ENCODE data around the gene NOS1.

The NOS1 gene

DNA sequence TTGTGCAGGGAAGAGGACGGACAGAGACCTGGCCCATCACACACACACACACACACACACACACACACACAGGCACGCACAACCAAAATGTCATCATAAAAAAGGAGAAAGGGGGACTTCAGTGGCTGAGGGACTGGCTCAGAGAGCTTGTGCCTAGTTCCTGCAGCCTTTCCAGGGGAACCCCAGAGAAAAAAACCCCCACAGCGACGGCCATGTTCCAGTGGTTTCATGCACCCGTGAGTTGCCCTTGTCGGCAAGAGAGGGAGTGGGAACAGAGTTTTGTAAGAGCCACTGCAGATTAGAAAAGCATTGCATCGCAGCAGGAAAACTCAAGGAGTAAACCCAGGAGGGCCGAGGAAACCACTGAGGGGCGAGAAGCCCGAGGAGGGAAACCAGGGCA, 146.6 kb downstream of the NOS1 start:
- no peak overlapping the region for H3K4me3 ChIP-seq (ENCODE audit: low read depth, low read length)
- TF ChIP-seq, protein P1, sequence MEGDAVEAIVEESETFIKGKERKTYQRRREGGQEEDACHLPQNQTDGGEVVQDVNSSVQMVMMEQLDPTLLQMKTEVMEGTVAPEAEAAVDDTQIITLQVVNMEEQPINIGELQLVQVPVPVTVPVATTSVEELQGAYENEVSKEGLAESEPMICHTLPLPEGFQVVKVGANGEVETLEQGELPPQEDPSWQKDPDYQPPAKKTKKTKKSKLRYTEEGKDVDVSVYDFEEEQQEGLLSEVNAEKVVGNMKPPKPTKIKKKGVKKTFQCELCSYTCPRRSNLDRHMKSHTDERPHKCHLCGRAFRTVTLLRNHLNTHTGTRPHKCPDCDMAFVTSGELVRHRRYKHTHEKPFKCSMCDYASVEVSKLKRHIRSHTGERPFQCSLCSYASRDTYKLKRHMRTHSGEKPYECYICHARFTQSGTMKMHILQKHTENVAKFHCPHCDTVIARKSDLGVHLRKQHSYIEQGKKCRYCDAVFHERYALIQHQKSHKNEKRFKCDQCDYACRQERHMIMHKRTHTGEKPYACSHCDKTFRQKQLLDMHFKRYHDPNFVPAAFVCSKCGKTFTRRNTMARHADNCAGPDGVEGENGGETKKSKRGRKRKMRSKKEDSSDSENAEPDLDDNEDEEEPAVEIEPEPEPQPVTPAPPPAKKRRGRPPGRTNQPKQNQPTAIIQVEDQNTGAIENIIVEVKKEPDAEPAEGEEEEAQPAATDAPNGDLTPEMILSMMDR (IDR thresholded peaks at IDR 0.05; ENCODE audit: low read depth, low read length): no peak
- in situ Hi-C loops (cut with HindIII; ENCODE audit: low sequenced_read_pairs): no loop called here
- no peak for DNase-seq (ENCODE audit: low read depth, low spot score)

DNA sequence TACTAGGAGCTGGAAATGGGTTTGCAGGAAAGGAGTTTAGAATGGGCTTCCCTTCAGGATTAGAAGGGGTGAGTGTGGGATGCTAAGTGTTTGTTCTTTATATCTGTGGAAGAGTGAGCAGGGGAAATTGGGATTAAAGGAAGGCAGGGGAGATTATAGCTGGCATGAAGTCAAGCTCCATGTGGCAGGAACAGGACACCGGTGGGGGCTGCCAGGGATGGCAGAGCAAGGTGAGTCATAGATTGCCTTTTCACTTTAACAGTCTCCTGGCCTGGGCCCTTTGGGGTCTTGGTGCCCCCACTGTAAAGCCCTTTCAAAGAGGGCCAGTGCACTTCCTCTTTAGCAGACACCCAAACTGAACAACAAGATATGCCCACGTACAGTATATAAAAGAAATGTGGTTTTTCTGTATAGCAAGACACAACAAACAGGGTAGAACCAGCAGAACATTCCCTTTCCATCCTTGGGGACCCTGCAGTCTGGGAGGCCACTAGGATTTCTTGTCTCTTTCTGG, 148.1 kb downstream of the NOS1 start:
- no peak for DNase-seq (ENCODE audit: low read depth, low spot score)
- TF ChIP-seq, protein P1 (IDR thresholded peaks at IDR 0.05; ENCODE audit: low read depth, low read length): no peak
- in situ Hi-C loops (cut with HindIII; ENCODE audit: low sequenced_read_pairs): no loop called here
- no peak overlapping the region for H3K4me3 ChIP-seq (ENCODE audit: low read depth, low read length)

DNA sequence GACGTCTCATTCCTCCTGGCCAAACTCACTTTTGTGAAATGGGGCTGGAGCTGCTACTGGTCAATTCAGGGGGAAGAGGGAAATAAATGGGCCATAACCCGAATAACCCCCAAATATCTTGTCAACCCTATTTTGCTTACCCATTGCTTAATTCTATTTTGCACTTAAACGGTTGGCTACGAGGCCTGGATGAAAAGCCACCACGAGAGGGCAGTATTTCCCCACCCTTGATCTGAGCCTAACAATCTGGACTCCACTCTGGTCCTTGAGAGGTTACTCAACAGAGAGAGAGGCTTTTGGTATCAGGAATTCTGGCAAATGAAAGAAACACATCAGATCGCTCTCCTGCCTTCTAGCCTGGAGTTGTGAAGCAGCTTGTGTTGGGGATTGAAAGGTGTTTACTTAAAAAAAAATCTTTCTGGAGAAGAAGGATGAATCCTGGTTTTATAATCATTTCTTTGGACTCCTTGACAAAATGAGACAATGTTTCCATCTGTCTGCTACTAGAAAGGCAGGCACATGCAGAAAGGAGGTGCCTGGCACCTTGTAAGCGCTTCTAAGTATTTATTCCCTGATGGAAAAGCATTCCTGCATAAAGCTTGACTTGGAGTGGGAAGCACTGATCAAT, 148.7 kb downstream of the NOS1 start:
- in situ Hi-C loops (cut with HindIII; ENCODE audit: low sequenced_read_pairs): no loop called here
- no peak overlapping the region for H3K4me3 ChIP-seq (ENCODE audit: low read depth, low read length)
- peak; percentile 69 for DNase-seq (ENCODE audit: low read depth, low spot score)
- TF ChIP-seq, protein P1 (IDR thresholded peaks at IDR 0.05; ENCODE audit: low read depth, low read length): peak; percentile 93

DNA sequence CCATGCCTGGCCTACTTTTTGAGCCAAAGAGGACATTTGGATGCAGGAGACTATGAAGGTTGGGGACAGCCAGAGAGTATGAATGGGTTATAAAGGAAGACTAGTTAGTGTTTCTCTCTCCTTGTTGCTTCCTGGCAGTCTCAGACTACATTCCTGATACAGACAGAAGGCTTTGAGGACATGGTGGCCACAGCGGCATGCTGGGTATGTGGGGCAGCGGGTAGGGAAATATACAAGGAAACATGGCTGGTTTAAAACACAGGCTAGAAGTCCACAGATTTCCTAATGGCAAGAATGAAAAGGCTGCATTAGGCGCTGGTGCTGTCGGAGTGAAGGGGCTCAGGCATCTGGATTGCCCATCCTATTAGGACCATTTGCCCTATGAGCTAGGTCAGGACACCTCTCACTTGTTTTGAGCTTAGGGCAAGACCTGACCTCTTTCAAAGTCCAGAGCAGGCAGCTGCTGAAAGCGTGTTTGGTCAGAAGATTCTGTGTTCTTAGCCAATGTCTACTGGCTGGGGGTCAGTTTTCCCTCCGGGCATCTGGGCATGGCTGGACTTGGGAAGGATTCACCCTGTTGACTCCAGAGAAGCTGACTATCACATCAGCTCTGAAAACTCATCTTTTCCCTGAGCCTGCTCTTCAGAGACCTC, 151.0 kb downstream of the NOS1 start:
- H3K4me3 ChIP-seq (ENCODE audit: low read depth, low read length): no peak overlapping the region
- in situ Hi-C loops (cut with HindIII; ENCODE audit: low sequenced_read_pairs): no loop called here
- DNase-seq (ENCODE audit: low read depth, low spot score): no peak
- TF ChIP-seq, protein P1 (IDR thresholded peaks at IDR 0.05; ENCODE audit: low read depth, low read length): no peak

DNA sequence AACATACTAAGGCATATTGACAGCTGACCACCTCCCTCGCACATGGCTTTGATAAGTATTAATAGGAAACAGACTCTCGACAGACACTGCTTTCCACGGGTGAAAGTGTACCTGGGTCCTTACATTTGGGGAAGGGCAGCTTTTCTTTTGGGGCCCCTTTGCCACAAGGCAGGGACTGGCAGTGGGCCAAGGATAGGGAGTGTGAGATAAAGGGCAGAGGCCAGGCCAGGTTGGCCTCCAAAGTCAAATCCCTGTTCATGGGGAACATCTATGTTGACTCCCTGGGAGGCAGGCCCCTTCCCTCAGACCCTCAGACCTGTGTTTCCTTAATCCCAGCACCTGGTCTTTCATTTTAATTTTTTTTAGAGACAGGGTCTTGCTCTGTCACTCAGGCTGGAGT, 151.8 kb downstream of the NOS1 start:
- H3K4me3 ChIP-seq (ENCODE audit: low read depth, low read length): no peak overlapping the region
- in situ Hi-C loops (cut with HindIII; ENCODE audit: low sequenced_read_pairs): no loop called here
- no peak for DNase-seq (ENCODE audit: low read depth, low spot score)
- TF ChIP-seq, protein P1 (IDR thresholded peaks at IDR 0.05; ENCODE audit: low read depth, low read length): no peak

DNA sequence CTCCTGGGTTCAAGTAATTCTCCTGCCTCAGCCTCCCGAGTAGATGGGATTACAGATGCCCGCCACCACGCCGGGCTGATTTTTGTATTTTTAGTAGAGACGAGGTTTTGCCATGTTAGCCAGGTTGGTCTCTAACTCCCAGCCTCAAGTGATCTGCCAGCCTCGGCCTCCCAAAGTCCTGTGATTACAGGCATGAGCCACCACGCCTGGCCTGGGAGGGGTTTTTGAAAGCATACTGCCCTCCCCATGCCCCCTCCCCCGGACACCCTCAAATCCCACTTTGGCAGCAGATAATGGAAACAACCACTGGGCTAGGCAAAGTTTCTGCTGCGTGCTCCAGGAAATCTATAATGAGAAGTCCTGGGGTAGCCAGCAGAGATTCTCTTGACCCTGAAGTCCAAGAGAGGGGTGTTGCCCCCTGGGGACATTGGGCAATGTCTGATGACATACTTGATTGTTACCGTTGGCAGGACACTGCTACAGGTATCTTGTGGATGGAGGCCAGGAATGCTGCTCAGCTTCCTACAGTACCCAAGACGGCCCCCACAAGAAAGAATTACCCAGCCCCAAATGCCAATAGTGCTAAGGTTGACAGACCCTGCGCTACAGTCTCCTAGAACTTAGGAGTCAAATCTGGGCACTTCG, 152.5 kb downstream of the NOS1 start:
- no peak for DNase-seq (ENCODE audit: low read depth, low spot score)
- no peak overlapping the region for H3K4me3 ChIP-seq (ENCODE audit: low read depth, low read length)
- TF ChIP-seq, protein P1 (IDR thresholded peaks at IDR 0.05; ENCODE audit: low read depth, low read length): no peak
- in situ Hi-C loops (cut with HindIII; ENCODE audit: low sequenced_read_pairs): no loop called here
